ENCODE measurements around the gene KRTAP4-11.

KRTAP4-11 gene

DNA sequence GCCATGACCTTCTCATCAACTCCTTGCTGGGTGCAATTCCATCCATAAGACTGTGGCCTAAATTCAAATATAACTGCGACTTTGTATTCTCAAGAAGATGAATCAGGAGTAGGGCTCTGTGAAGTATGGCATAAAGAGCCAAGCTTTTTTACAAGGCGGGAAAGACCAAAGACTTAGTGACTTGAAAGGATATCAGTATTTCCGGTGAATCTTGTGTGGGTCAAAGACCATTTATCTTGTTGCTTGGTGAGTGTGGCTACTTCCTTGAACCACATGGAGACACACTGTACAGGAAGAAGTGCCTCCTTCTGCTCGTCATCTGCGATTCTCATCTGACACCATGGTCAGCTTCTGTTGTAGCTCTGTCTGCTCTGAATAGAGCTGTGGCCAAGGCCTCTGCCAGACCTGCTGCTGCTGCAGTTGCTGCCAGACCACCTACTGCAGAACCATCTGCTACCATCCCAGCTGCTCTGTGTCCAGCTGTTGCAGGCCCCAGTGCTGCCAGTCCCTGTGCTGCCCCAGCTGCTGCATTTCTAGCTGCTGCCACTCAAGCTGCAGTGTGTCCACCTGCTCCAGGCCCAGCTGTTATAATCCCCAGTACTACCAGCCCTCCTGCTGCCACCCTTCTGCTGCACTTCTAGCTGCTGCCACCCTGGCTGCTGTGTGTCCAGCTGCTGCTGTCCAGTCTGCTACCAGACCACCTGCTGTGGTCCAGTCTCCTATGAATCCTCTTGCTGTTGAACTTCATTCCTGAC lies 46.4 kb downstream of the KRTAP4-11 start:
- Histone ChIP-seq H3K27me3 (ENCODE audit: control insufficient read depth, insufficient read depth, low read length) (no peaks in the 10 kb centered on the region), H3K4me1 (ENCODE audit: control insufficient read depth, low read depth, low read length) (no peaks in the 10 kb centered on the region), H3K4me3 (ENCODE audit: low read length) (no peak overlapping the region), H3K27ac (ENCODE audit: low read length) (no peak overlapping the region), H3K9ac (ENCODE audit: low read length) (no peak overlapping the region), H3K9me3 (ENCODE audit: control insufficient read depth, low read depth, low read length) (no peaks in the 10 kb centered on the region), H3K36me3 (ENCODE audit: control insufficient read depth, low read depth, low read length) (no peaks in the 10 kb centered on the region)

DNA sequence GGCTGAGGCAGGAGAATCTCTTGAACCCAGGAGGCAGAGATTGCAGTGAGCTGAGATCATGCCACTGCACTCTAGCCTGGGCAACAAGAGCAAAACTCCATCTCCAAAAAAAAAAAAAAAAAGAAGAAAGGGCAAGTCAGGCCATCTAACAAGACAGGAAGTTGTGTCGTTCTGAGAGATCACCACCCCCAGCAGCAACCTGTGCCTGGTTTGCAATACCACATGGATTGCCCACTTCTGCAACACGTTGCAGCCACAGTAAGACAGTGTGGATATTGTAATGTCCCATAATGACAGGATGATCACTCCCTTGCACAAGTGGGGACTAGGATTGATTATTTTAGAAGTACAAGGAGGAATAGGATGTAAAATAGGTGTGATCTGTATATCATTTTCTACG lies 49.1 kb downstream of the KRTAP4-11 start:
- H3K27ac ChIP-seq (ENCODE audit: low read length) = no peak overlapping the region
- H3K4me3 ChIP-seq (ENCODE audit: low read length) = no peak overlapping the region
- H3K36me3 ChIP-seq (ENCODE audit: control insufficient read depth, low read depth, low read length) = no peaks in the 10 kb centered on the region
- no peak overlapping the region for H3K9ac ChIP-seq (ENCODE audit: low read length)
- H3K4me1 ChIP-seq (ENCODE audit: control insufficient read depth, low read depth, low read length) = no peaks in the 10 kb centered on the region
- H3K27me3 ChIP-seq (ENCODE audit: control insufficient read depth, insufficient read depth, low read length) = no peaks in the 10 kb centered on the region
- H3K9me3 ChIP-seq (ENCODE audit: control insufficient read depth, low read depth, low read length) = no peaks in the 10 kb centered on the region

DNA sequence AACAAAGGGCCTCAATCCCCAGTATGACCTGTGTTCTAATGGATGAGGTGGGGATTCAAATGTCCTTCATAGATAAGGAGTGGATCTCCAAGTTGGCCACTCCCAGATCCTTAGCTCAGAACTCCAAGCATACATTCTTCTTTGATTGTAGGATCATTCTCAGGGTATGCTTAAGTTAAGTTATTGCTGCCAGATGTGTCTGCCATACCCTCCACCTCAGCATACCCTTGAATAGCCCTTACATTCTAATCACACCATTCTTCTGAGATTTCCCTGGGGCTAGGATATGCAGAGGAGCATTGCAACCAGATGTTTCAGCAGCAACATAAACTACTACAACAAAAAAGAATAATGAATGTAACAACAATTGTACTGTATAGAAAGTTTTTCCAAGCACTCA lies 50.9 kb downstream of the KRTAP4-11 start:
- Histone ChIP-seq H3K36me3 (ENCODE audit: control insufficient read depth, low read depth, low read length) (no peaks in the 10 kb centered on the region), H3K9me3 (ENCODE audit: control insufficient read depth, low read depth, low read length) (no peaks in the 10 kb centered on the region), H3K9ac (ENCODE audit: low read length) (no peak overlapping the region), H3K27ac (ENCODE audit: low read length) (no peak overlapping the region), H3K27me3 (ENCODE audit: control insufficient read depth, insufficient read depth, low read length) (no peaks in the 10 kb centered on the region), H3K4me3 (ENCODE audit: low read length) (no peak overlapping the region), H3K4me1 (ENCODE audit: control insufficient read depth, low read depth, low read length) (no peaks in the 10 kb centered on the region)

All from iPS-18a (cell line).